Activated CD4-positive, CD25-positive, alpha-beta regulatory T cell treated with anti-CD3 and anti-CD28 coated beads, Interleukin-2, amount 50 U/mL, for 72 hours (primary cell): Measurements from ENCODE around the gene CADPS.

Source experiments
- DNase-seq: peaks from one replicate; pipeline ENCODE4 v3.0.0; 2021

Gene CADPS

DNA sequence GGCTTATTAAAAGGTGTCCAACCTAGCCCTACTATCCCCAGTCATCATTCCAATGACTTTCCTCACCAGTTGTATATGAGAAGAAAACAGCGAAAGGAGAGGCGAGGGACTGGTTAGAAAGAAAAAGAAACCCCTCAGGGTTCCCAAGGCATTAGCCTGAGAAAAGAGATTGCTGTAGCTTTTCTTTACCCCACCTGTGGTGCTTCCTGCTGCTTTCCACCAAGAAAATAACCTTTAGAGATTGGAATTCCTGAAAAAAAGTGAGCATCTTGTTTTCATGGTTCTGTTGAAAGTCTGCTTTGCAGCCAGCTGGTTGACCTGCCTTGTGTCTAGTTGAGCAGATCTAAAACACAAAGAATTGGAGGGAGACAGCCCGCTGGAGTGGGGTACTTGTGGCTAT lies 196.4 kb downstream of the CADPS start:
- no peak for DNase-seq

DNA sequence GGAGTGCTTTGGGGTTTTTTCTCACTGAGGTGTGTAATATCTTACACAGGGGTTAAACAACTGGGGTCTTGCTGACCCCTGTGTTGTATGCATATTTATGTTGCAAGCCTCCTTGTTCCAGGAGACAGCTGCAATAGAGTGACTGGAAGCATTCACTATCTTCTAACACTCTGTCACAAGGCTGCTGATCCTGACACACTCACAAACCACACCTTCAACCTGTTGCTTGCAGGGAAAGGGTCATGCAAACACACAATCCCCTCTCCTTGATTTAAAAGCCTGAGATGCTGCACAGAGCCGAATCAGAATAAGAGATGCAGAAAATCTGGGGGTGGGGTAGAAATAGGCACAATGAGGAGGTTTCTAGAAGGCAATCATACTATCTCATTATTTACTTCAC lies 197.3 kb downstream of the CADPS start:
- no peak for DNase-seq

- no peak for DNase-seq
Measured at GRCh38 chr3:62676689-62677271, 198.4 kb downstream of the CADPS start.

DNA sequence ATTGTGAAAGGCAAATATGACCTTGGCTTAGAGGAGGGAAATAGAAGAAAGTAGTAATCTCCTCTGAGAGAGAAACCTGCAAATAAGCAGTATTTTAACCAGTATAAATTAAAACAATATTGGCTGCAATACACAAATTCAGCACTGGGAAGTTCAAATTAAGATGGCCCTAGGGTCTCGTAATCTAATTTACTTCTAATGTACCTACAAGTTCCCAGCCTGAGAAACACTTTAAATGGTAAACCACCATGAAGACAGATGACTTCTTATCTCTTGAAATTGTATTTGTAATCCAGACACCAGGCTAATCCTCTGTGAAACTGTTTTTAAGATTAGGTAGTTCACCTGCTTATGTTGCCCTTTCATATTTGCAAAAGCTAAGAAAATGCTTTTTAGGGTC lies 199.7 kb downstream of the CADPS start:
- DNase-seq = no peak

DNA sequence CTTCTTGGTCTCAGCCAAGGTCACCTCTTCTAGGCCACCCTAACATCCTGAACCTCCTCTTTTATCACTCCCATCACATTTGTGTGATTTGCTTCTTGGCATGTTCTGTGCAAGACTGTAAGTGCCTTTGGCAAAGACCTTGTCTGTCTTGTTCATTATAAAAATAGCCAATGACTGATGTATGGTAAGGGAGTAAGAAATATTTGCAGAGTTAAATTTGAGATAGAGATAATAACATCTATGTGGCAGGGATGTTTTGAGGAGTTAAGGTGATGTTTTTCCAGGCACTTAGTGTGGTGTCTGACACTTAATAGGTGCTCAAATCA lies 202.3 kb downstream of the CADPS start:
- no peak for DNase-seq

DNA sequence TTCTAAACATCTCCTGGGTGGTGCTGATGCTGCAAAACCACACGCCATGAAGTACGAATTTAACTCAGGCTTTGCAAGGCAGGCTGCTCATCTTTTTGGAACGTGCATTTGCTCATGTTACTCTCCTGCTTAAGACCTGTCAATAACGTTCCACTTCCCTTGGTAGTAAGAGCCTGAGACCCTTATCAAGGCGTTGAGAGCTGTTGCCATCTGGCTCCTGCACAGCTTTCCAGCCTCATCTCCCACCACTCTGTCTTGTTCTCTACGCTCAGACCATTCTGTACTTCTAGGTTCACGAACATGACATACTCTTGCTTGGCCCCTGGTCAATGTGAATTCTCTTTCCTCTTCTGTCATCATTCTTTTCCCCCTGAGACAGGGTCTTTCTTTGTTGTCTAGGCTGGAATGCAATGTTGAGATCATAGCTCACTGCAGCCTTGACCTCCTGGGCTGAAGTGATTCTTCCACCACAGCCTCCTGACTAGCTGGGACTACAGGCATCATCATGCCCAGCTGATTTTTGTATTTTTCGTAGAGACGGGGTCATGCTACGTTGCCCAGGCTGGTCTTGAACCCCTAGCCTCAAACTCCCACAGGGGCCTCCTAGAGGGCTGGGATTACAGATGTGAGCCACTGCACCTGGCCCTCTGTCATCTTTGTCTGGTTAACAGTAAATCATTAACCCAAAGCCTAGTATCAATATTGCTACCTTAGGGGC lies 202.8 kb downstream of the CADPS start:
- no peak for DNase-seq

DNA sequence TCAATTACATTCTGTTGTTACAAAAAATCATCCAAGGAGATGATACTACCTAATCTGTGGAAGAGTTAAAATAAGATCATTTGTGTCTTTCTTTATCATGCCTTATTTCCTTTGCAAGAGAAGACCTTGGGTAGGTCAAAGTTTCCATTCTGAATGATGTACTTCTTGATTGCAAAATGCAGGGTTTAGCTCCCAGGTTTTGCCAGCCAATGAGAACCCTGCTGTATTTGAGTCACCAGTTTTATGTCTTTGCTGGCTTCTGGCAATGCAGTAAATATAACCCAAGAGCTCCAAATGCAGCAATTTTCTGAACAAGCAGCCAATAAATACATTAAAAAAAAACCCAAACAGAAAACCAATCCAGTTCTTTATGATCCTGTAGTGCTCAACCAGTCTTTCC lies 204.9 kb downstream of the CADPS start:
- DNase-seq = no peak

DNA sequence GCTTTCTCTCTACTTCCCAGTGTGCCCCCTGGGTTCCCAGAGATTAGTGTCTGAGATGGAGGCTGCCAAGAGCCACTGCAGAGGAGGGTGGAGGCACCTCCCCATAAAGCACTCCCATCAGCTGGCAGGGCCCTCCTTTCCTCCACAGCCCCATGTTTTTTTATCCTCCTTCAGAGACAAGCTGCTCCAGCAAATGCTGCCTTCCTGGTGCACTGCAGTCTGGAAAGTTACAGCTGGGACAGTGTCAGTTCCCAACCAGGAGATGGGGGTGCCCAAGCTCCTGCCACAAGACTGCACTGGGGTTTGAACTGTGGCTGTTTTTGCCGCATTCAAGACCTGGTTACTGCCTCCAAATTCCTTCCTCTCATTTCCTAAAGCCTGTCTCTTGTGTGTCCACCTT lies 206.1 kb downstream of the CADPS start:
- no peak for DNase-seq

DNA sequence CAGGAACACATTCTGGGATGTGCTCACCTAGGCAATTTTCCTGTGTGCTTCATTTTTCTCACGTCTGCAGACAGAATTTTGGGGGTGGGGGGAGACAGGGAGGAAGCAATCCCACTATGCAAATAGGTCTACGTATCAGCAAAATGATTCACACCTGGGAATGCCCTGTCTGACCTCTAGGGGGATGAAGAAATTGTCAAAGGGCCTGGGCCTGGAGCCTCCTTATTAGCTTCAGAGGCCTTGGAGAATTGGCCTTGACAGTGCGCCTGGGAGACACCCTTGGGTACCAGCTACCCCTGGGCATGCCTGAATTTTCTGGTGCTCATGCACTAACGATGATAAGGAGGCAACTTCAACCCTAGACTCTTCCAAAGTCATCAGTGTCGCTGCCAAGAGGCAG lies 207.5 kb downstream of the CADPS start:
- DNase-seq = no peak

- no peak for DNase-seq
Measured at GRCh38 chr3:62665627-62666437, 209.4 kb downstream of the CADPS start.

DNA sequence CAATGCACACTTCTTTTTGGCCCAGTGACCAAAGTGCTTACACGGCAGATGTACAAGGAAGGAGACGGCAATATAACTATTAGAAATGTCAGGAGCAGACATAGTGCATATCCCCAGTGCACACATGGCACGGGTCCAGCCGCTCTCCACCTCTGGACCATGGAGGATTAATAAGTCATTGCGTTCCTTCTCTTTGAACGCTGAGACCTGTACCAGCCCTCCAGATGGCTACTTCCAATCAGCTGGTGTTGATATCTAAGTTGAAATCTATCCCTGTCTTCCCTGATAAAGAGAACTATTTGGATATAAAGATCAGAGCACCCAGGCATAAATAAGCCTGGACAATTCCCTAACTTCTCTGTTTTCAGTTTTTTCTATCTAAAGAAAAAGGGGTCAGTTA lies 212.5 kb downstream of the CADPS start:
- no peak for DNase-seq

DNA sequence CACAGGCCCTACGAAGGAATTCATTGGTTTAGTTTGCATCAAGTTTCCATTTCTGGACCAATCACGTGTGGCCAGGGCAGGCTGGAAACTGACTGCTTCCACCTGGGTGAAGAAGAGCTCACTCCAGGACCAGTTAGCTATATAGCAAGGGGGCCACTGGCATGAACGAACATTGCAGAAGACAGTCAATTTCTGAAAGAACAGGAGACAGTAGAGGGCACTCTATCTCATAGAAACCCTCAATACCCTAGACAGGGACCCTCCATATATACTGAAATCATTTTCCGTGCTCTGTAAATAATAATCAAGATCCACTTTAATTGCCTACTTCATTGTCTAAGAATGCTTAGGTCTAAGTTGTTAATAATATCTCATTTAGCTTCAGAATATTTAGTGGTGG lies 215.6 kb downstream of the CADPS start:
- DNase-seq = no peak

- DNase-seq = no peak
Measured at GRCh38 chr3:62655691-62656063, 219.5 kb downstream of the CADPS start.

DNA sequence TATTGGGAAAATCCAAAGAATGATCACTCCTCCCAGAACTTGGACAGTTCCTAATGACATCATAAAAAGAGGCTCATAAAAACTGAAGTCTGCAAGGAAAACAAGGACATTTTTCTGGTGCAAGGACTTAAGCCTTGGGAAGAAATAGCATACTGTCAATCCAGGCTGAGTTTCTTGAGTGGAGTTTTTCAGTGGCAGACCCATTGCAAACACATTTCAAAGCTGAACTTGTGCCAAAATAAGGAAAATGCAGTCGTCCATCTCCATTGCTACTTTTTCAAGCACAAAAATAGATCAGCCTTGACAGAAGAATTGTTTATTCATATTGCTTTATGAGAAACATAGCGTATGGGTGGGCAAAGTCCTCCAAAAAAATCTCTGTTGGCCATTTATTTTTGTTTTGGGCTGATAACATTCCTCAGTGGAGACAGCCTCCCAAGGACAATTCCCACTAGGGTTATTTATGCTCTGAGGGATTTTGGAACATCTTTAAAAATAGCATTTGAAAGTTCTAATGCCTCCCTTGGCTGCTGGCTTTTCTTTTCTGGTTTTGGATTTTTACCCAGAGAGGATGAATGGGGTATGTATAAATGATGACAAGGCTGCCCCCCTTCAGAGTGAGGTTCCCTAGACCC lies 220.0 kb downstream of the CADPS start:
- DNase-seq = no peak

DNA sequence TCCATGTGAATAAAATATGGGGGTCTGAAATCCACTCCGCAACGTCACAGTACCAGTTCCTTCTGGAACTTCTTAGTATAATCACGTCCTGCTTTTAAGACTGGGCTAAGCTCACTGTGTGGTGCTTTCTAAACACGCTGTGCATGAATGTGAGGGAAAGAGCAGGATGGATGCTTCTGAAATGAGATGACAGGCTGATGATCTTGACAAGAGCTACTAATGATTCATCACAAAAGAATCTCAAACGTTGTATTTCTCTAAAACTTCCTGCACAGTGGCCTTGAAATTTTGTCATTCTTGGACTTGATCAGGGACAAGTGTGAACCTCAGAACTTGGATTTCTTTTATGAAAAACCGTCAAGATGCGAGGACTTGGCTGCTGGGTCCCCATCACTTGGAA lies 221.4 kb downstream of the CADPS start:
- no peak for DNase-seq

DNA sequence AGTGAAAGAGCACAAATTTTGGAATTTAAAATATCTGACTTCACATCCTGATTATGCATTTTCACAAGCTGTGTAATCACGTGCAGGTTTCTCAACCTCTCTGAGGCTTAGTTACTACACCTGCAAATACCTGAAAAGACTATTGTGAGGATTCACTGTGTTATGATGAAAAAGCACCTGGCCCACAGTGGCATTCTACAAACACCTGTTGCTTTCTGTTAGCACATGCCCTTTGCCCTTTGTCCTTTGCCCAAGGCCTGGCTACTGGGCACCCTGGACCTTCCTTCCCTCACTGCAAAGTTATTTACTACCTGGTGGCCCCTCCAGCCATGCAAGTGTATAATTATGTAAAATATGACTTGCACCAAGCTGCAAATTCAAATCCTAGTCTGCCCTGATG lies 227.5 kb downstream of the CADPS start:
- no peak for DNase-seq

- no peak for DNase-seq
Measured at GRCh38 chr3:62644493-62644892, 230.7 kb downstream of the CADPS start.

DNA sequence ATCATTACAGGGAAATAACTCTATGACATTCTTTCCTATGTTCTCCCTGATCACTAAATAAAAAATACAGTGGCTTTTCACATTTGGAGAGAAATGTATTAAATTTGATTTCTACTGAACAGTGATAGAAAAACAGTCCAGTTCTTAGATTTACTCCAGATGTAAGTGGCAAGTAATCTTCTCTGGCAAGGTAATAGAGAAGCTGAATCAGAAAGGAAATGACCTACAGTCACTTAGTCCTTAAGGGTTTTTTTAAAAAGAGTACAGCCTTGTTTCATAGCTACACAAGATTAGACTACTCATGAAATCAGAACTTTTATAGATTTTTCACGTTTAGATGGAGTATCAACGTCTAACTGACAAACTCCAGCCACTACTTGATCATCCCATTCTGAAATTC lies 236.9 kb downstream of the CADPS start:
- DNase-seq = no peak

DNA sequence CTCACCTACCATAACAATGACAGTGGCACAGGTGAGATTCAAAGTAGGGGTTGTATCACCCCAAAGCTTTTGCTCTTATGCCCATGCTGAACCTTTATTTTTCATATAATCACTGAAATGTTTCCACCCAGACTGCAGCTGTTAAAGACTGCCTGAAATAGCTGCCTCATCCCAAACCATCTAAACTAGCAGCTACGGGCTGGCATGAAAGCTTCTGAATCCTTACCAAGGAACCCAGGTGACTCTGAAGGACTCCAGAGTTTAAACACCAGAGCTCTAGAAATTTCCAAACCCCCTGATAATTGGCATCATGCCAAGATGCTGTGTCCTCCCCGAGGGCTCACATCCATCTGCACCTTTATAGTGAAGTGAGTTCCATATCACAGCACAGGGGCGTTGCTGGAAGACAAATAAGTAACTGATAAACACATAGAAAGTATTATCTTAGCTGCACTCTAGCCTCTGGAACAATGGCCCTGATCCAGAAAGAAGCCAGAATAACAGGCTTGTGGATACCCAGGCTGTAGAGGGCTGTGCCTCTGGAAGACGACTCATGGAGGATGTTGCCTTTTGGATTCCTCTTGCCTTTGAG lies 238.9 kb downstream of the CADPS start:
- no peak for DNase-seq

GRCh38 chr3:62632510-62633294 lies 242.5 kb downstream of the CADPS start:
- DNase-seq = no peak

DNA sequence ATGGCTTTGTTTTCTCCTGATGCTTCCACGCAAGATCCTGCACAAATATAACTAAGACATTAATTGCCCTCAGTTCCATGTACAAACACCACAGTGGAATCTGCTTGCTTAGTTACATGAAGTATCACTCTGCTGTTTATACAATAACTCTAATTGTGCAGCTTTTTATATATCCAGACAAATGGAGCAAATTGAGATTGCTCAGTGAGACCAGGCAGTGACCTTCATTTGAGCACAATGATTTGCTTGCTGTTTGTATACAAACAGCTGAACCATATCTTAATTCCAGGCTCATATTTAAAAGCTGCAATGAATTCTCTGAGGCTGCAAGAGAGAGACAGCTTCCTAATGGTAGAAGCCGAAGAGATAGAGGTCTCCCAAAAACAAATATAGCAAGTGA lies 243.7 kb downstream of the CADPS start:
- DNase-seq = no peak

GRCh38 chr3:62630664-62631063 lies 244.6 kb downstream of the CADPS start:
- DNase-seq = no peak

GRCh38 chr3:62625268-62625667 lies 249.9 kb downstream of the CADPS start:
- DNase-seq = no peak
